Suppressor macrophage treated with lipopolysaccharide for 1 hour (primary cell): ENCODE results near the gene MCF2L2.

Source experiments
- DNase-seq, 3 donors: peaks; one replicate each; pipeline ENCODE4 v3.0.0-alpha.2; 2020 to 2022

The MCF2L2 gene

GRCh38 chr3:183227586-183227985 is 200.8 kb downstream of the MCF2L2 start:
- DNase-seq = peak in 1 of 3 donors; percentile 40

DNA sequence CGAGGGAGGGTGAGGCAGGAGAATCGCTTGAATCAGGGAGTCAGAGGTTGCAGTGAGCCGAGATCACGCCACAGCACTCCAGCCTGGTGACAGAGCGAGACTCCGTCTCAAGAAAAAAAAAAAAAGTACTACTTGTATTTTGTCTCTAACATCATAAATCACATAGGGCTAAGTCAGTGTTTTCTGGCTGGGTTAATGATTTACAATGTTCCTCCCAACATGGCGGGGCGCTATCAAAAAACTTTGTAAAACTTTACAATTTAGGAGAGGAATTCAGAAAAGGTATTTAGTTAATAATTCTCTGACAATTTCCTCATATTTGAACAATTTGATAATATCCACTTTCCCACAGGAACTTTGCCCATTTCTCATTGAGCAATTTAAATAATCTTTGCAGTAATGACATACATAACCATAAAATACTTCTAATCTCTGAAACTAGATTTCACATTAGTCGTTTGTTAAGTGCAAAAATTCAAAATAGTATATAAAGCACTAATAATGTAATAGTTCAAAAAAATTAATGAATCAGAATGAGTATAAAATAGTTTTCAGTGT is 202.0 kb downstream of the MCF2L2 start:
- DNase-seq = no peak

- DNase-seq = no peak
Measured at GRCh38 chr3:183224180-183224970, 204.0 kb downstream of the MCF2L2 start.

GRCh38 chr3:183222631-183223235 is 205.7 kb downstream of the MCF2L2 start:
- DNase-seq = no peak

GRCh38 chr3:183220828-183221227 is 207.6 kb downstream of the MCF2L2 start:
- DNase-seq = no peak

GRCh38 chr3:183218826-183219225 is 209.6 kb downstream of the MCF2L2 start:
- peak; percentile 44 to 68 (median 62) for DNase-seq

DNA sequence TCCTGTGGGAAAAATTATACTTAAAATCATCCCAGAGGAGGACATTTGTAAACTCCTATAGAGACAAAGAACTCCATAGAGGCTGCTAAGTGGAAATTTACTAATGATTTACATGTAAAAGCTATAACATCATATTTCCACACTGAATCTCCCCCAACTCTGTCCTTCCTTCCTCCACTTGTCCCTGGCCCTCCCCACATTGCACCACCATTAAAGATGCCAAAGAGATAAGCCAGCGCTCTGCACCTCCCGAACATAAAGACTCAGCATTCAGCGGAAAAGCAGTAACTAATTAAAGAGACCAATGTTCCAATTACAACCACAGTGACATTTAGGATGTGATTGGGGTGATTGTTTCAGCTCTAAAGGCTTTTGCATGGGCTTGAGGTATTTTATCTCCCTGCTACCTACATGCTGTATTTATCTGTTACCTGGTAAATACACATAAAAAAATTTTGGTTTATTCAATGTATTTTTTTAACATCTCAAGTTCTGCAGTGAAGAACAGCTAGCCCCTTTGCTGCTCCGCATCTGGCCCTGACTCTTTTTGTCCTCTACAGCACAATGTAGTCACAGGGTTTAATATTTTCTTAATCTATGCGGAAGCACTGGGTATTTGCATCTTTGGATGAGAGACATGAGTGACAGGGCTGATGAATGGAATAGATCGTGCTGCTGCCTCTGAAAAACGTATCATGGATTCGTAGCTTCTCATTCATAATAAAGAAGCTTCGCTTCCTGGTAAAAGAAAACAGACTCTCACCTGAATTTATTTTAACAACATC is 210.7 kb downstream of the MCF2L2 start:
- DNase-seq = no peak

DNA sequence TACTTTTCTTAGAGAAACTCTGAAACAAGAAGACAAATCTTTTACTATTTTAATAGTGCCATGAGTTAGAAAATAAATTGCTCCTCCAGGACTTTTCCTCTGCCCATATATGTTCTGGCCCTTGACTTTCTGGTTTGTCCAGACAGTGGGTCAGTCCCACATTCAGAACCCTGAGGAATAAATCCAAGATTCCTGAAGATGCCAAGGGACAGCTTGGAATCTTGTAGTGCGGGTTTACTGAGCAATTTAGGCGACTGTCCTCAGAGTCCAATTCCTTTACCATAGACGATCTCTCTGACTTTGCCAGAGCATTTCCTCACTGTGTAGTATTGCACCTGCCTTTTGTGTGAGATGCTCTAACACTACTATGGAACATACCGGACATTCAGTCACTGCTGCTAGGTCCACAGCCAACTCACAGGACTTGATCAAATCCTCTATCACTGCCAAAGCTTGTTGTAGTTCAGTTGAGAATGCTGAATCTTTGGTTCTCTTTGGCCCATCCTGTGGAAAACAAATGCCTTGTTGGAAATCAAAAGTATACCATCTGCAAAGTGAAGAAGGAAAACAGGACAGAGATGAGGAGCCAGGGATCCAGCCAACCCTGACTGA is 212.7 kb downstream of the MCF2L2 start:
- DNase-seq = no peak

DNA sequence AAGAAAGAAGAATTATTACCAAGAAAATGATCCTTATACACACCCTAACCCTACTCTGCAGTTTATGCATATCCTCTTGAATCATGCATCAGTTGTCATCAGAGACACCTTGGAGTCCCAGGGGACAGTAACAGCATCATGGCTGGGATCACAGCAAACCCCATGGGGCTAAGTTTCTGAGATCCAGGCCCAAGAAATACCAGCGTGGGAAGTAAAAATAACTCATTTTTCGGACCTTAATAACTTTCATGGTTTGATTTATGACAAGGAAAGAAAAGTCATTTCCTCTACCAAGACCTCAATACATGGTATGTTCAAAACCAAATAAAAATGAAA is 214.2 kb downstream of the MCF2L2 start:
- DNase-seq = no peak

DNA sequence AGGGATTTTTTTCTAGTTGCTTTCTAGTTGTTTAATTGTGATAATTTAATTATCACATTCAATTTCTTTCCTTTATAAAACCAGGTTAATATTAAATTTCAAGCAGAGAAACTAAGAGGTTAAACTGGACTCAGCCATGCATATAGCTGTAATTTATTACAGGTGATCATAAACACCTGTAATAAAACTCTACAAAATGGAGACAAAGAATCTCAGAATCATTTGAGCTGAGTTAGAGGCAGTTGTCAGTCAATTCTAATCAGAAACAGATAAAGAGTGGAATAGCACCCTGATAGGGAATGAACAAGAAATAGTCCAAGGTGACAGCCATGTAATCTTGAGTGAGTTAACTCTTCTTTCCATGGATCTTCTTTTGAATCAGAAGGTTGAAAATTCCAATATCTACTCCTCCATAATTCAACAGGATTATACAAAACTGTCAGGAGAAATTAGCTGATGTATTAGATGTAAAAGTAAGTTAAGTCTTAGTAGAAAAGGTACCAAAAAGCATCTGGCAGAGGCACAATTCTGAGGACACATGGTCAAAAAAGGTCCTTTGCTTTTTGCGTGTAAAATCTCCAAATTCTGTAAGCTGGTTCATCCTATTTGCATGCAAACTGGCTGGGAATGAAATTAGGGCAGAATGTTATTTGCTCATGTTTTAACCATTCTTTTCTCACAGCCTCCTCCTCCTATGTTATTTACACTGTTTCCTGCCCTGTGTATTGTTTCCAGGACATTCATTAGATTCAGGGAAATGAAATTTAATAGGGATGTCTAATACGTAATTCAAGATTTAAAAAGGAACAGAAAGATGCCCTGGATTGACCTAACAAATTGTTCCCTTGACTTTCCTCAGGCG is 214.8 kb downstream of the MCF2L2 start:
- DNase-seq = no peak

GRCh38 chr3:183212565-183212964 is 215.9 kb downstream of the MCF2L2 start:
- DNase-seq = peak; percentile 58 to 83 (median 73)

- no peak for DNase-seq
Measured at GRCh38 chr3:183212096-183212495, 216.3 kb downstream of the MCF2L2 start.

DNA sequence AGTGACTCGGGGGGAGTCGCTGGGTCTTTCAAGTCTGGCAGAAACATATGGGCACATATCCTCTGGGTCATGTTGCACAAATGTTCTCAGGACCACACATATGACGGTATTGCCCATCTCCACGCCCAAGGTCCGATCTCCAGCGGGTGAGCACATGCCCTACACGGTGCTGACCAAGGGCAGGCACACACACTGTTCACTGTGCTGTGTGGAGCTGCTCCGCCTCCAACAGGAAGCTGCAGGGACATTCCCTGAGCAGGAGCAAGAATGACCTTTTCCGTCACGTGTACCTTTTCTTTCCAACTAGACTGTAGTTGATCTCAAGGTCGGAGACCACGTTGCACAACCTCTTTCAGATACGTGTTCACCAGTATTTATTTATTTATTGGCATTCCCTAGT is 217.1 kb downstream of the MCF2L2 start:
- peak; percentile 52 to 73 (median 56) for DNase-seq

DNA sequence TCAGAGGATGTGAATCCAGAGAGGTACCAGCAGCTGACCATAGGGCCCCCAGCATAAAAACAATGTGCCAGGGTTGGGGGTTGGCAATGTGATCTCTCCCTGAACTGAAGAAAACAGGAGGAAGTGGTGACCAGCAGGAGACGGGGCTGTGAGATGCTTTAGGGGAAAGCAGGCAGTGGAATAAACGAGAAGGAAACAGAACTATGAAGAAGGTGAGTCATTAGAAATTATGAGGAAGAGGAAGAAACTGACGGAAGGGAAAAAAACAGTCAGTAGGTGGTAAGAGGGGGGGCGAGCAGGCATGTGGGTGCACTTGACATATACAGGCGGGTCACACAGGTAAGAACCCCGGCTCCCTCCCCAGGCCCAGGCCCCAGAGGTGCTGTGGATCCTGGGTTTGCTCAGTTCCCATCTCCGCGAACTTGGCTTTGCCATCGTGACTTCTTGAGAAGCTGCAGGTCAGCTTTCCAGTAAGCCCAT is 217.5 kb downstream of the MCF2L2 start:
- peak; percentile 86 to 95 (median 93) for DNase-seq

DNA sequence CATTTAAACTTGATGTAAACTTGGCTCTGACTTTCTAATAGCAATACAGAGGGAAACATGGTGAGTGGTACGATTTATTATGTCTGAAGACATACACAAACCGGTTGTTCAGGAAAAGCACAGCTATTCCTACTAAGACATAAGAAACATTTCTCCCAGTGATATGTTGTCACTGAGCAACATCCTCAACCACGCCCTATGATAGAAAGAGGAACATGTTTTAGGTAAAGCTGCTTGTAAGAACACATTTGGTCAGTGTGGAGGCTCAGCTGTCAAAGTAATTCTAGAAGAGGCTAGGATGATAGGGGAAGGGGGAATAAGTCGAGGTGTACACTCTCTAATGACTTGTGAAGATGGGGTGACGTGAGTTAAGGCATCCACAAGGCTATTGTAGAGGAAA is 218.1 kb downstream of the MCF2L2 start:
- peak; percentile 58 to 82 (median 78) for DNase-seq

DNA sequence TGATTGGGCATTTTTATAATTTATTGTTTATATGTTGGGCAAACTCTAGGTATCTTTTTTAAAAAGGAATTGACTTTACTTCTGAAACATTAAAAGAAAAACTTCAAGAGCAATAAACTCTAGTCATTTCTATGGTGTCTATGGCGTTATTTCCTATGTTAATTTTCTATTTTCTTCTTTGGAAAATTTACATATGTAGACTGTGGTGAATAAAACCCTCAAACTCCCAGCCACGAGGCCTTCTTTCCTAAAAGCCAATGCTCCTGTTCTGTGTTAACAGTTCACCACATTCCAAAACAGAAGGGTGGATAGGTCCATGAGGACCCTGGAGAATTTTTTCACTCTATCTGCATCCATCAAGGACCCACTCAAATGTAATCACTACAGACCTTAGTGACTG is 219.6 kb downstream of the MCF2L2 start:
- no peak for DNase-seq

DNA sequence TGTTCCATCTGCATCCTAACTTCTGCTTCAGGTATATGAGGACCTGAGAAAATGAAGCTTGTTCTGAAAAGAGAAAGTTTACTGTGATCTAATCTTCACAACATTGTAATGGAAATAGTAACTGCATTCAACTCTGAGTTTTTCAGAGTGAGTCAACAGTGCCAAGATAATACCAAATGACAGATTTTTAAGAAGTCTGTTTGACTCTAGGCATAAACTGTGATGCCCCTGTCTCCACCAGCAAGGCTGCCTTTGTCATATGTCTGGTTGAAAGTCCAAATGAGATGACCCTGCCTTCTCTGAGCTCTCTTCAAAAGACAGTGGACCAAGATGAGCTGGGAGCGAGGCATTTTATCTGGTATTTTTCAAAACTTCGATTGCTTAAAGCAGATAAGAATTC is 220.2 kb downstream of the MCF2L2 start:
- peak in 1 of 3 donors; percentile 28 for DNase-seq

- no peak for DNase-seq
Measured at GRCh38 chr3:183203670-183204069, 224.7 kb downstream of the MCF2L2 start.

- DNase-seq = no peak
Measured at GRCh38 chr3:183202004-183202722, 226.3 kb downstream of the MCF2L2 start.

GRCh38 chr3:183198939-183199338 is 229.5 kb downstream of the MCF2L2 start:
- DNase-seq = no peak

- DNase-seq = no peak
Measured at GRCh38 chr3:183197734-183198133, 230.7 kb downstream of the MCF2L2 start.
